Mammary epithelial cell (primary cell): Measurements from ENCODE around the gene PTPN13.

Experiments used
- CTCF ChIP-seq, 2 donors: IDR thresholded peaks in 1 of 2; conservative IDR thresholded peaks in 1 of 2; 2 replicates each; pipeline ENCODE4 v1.5.1; 2011 to 2012; ENCODE audit warnings: inconsistent platforms in 2 of 2, low read length in 2 of 2, mild to moderate bottlenecking in 2 of 2, control low read depth in 1 of 2, low read depth in 1 of 2; ENCODE audit not compliant: insufficient read depth in 1 of 2; ENCODE audit errors: extremely low read depth in 1 of 2
- EZH2 ChIP-seq: IDR thresholded peaks from 2 replicates; pipeline ENCODE4 v1.6.1; 2012; ENCODE audit warnings: low read length, inconsistent platforms, borderline replicate concordance

GRCh38 chr4:86586160-86586572 lies 7.9 kb upstream of the PTPN13 start:
- TF ChIP-seq CTCF (conservative IDR thresholded peaks at IDR 0.05 in 1 of 2, IDR thresholded peaks at IDR 0.05 in 1 of 2; ENCODE audit: extremely low read depth in 1 of 2, insufficient read depth in 1 of 2, low read depth in 1 of 2, low read length in 2 of 2) (no peak), EZH2 (no peak)
